GM13976 (cell line): Measurements from ENCODE around the gene MRPS18C.

Source experiments
- DNase-seq: peaks from one replicate; pipeline ENCODE4 v3.0.0; 2012; ENCODE audit warnings: low spot score
- in situ Hi-C: fragments of 300-500 bp; cut with MboI; formaldehyde crosslinking; loops from one replicate; pipeline ENCODE4 v1.12.0; 2022; ENCODE audit warnings: low sequenced_read_pairs, mixed read lengths, inconsistent platforms; ENCODE audit not compliant: unreplicated experiment
- TF ChIP-seq, protein P1 (sequence below): IDR thresholded peaks from 2 replicates; pipeline ENCODE4 v1.5.1; 2012; ENCODE audit warnings: borderline replicate concordance, mild to moderate bottlenecking; ENCODE audit not compliant: insufficient read depth; ENCODE audit errors: extremely low read depth, missing control alignments, control extremely low read depth

MRPS18C gene

DNA sequence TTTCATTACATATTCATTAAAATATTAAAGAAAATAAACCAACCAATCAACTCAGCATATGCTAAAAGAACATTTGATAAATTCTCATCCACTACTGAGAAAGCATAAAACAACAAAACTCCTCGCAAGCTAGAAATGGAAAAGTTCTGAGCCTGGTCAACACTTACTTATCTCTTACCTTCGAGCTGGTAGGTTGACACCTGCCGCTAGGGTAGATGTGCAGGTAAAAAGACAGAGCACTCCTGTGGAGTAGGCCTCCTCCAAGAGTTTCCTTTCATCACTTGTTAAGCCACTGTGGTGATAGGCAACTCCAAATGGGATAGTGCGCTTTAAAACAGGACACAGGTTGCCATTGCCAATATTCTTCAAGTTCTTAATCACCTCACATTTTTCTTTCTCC lies 19.2 kb upstream of the MRPS18C start:
- TF ChIP-seq, protein P1, sequence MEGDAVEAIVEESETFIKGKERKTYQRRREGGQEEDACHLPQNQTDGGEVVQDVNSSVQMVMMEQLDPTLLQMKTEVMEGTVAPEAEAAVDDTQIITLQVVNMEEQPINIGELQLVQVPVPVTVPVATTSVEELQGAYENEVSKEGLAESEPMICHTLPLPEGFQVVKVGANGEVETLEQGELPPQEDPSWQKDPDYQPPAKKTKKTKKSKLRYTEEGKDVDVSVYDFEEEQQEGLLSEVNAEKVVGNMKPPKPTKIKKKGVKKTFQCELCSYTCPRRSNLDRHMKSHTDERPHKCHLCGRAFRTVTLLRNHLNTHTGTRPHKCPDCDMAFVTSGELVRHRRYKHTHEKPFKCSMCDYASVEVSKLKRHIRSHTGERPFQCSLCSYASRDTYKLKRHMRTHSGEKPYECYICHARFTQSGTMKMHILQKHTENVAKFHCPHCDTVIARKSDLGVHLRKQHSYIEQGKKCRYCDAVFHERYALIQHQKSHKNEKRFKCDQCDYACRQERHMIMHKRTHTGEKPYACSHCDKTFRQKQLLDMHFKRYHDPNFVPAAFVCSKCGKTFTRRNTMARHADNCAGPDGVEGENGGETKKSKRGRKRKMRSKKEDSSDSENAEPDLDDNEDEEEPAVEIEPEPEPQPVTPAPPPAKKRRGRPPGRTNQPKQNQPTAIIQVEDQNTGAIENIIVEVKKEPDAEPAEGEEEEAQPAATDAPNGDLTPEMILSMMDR, result no peak
- in situ Hi-C loops, result no loop called here
- no peak for DNase-seq

DNA sequence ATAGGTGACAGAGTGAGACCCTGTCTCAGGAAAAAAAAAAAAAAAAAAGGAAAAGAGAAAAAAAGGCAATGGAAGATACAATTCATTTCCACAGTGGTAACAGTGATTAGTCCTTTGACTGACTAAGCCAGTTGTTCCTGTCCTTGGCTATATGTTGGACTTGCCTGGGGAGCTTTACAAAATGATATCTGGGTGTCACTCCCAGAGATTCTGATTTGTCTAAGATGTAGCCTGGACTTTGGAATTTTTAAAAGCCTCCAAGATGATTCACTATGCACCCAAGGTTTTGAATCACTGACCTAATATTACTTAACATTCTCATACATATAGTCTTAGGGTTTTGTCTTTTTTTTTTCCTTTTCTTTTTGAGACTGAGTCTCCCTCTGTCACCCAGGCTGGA lies 17.1 kb upstream of the MRPS18C start:
- in situ Hi-C loops, result no loop called here
- no peak for DNase-seq
- TF ChIP-seq, protein P1, result no peak

DNA sequence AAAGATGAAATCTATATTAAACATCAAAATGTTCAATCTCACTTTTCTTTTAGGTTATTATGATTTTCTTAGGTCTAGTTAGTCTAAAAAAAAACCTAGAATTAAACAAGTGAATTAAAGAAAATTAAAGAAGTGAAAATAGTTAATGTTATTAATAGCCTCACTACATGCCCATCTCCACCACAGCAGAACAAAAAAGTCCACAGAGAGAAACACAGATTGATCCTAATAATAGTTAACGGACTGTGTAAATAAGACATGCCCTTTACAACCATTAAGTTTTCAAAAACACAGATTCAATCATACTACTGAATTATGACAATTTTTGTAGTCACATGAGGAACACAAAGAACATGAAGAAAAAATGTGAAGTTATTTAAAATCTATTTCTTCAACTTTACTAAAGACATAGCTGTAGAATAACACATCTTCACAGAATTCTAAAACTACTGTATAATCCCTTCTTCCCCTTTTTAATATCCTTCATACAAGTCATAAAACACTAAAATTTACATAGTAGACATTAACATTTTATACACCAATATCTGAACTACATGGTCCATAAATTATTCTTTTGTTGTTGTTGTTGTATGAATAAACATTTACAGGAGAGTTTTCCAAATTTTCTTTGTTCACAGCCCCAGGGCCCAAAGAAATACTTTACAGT lies 15.6 kb upstream of the MRPS18C start:
- in situ Hi-C loops, result no loop called here
- TF ChIP-seq, protein P1, result no peak
- DNase-seq, result no peak

DNA sequence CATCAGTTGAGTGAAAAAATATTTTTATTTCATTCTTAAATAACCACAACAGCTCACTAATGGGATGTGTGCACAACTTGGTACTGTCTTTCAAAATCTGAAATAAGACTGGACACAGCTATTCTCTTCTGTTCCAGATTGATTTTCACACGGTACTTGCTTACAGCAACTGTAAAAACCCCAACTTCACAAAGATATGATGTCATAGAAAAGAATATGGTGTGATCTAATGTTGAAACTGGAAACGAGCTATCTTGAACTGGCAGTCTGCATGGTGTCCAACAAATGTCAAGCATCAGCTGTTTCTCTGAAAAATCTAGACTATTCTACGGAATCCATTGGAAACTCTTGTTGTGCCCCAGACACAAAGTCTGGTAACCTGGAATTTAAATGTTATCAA lies 15.0 kb upstream of the MRPS18C start:
- peak; percentile 32 for DNase-seq
- in situ Hi-C loops, result no loop called here
- TF ChIP-seq, protein P1, result no peak

DNA sequence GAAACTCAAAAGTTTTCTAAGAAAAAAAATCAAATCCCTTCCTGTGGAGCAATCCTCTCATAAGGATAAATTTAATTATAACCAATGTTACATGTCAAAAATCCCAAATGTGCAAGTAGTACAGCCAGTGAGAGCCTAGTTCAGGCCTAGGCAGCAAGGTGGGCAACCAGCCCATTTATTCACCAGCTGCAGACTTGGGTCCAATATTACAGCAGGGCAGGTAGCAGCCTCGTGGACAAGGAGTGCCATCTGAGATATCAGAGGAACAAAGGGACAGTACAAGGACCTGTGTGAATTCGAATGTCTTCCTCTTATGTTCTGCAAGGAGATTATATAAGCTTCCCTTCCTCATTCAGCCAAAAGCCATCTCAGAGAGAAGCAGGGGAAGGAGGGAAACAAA lies 6.8 kb upstream of the MRPS18C start:
- TF ChIP-seq, protein P1, result no peak
- DNase-seq, result no peak
- in situ Hi-C loops, result no loop called here

DNA sequence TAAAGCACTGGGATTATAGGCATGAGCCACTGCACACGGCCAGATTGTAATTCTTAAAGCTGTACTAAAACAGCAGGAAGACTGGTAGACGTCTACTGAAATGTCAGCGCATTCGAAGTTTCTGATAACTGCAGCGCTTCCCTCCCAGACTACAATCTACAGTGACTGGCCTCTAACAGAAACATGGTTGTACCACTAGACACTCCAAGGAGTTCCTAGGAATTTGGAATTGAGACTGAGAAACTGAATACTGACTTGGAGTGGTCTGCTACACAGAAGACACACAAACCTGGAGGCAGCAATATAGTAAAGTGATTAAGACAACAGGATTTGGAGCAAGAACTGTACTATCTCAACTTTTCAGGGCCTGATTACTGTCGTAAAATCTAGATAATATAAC lies 1.2 kb upstream of the MRPS18C start:
- in situ Hi-C loops, result no loop called here
- DNase-seq, result no peak
- TF ChIP-seq, protein P1, result no peak

DNA sequence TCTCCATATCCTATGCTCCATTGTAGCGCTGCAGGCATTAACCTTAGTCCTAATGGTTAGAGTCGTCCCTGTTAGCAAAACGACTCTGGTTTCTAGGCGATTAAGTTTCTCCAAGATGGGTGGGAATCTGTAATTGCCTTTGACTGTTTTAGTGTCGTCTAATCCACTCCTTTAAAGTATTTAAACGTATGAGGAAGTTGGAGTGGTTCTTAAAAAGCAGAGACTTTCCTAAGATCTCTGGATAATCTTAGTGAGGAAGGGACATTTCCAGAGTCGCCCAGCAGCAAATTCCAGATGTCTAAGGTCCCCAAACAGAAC lies 285 bp downstream of the MRPS18C start:
- DNase-seq, result no peak
- in situ Hi-C loops, result no loop called here
- TF ChIP-seq, protein P1, result no peak
